Spleen (tissue), 7 donors: Measurements from ENCODE around the gene TRIM43B.

ENCODE experiments used
- POLR2A ChIP-seq, 3 donors: fragments of 450-650 bp; IDR thresholded peaks; one replicate each; pipeline ENCODE4 v1.5.1; 2017; ENCODE audit warnings: antibody characterized with exemption in 3 of 3, mild to moderate bottlenecking in 1 of 3
- TF ChIP-seq, protein P1 (sequence below), 11 experiments: fragments of 200-600 bp in 7 of 11; fragments of 450-650 bp in 4 of 11; sonication (generic) in 4 of 11; IDR thresholded peaks in 8 of 11; conservative IDR thresholded peaks in 3 of 11; 1 replicate in 7 of 11; 2 replicates in 4 of 11; pipeline versions ENCODE4 v1.4.0 to v1.8.0; 2016 to 2021; ENCODE audit warnings: antibody characterized with exemption in 11 of 11, inconsistent platforms in 4 of 11, mild to moderate bottlenecking in 1 of 11
- donor health status: DM: no; HTN: no; CAD: no; lungs with moderate emphysema.
- donor health status: DM: no; HTN: no; CAD: no.
- donor health status: DM: no; HTN: no; CAD: no.

DNA sequence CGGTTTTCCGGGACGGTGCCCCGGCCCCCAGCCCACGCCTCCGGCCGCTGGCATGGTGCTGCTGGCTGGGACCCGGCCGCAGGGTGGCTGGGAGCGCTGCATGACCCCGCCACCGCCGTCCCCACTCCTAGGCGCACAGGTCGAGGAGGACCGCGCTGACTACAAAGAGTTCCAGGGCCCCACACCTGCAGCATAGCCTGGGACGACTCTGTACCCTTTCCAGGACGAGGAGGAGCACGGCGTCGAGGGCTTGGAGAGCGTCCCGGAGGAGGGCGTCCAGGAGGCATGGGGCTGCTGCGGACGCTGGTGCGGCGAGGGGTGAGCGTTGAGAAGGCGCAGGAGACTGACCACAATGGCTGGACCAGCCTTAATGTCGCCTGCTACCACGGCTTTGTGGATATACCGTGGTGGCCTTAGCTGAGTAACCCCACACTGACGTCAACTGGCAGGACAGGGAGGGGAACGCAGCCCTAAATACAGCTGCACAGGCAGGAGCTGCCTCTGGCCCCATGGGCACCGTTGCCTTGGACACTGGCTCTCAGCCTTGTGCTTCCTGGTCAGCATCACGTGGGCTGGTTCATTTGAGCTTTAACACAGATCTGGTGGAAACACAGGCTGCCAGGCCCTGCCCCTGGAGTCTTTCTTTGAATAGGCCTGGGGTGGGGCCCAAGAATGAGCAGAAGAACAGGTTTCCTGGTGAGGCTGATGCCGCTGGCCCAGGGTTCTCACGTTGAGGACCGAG, 40.9 kb upstream of the TRIM43B start:
- TF ChIP-seq, protein P1, sequence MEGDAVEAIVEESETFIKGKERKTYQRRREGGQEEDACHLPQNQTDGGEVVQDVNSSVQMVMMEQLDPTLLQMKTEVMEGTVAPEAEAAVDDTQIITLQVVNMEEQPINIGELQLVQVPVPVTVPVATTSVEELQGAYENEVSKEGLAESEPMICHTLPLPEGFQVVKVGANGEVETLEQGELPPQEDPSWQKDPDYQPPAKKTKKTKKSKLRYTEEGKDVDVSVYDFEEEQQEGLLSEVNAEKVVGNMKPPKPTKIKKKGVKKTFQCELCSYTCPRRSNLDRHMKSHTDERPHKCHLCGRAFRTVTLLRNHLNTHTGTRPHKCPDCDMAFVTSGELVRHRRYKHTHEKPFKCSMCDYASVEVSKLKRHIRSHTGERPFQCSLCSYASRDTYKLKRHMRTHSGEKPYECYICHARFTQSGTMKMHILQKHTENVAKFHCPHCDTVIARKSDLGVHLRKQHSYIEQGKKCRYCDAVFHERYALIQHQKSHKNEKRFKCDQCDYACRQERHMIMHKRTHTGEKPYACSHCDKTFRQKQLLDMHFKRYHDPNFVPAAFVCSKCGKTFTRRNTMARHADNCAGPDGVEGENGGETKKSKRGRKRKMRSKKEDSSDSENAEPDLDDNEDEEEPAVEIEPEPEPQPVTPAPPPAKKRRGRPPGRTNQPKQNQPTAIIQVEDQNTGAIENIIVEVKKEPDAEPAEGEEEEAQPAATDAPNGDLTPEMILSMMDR (IDR thresholded peaks at IDR 0.05 in 8 of 11, conservative IDR thresholded peaks at IDR 0.05 in 3 of 11) = no peak
- no peak for TF ChIP-seq POLR2A (IDR thresholded peaks at IDR 0.05)
